ENCODE measurements around the gene BCAS4. TPM values are rescaled to one million over a fixed set of nuclear protein-coding genes. Genes with fewer than 3 reads are reported as not detected.

The BCAS4 gene
- total RNA-seq, 1 experiment from 2014 or later: 13.5 TPM

DNA sequence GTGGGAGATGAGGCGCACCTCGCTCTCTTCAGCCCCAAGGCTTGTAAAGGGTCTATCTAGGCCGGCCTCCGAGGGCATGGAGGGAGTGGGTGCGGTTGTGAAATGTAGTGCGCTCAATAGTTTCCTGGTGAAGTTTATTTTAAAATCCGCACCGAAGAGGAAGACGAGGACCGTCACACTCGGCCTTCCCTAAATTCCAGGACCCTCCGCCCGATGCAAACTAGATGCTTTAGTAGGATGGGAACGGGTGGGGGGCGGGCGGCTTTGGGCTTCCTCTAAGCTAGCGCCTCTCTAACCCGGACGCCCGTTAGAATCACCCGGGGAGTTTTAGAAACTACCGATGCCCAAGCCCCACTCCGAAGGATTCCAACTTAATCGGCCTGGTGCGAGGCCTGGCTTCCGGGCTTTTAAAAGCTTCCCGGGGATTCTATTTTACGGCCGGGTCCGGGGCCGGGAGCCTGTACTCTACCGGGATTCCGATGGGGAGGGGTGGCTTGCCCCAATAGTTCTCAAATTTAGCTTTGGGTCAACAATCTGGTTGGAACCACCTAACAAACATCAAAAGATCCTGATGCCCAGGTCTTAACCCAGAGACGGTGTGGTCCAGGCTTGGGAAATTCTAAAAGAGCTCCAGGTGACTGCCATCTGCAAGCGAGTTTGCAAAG is 548 bp upstream of the BCAS4 start:
- Mint-ChIP-seq H3K27ac (ENCODE audit: unreplicated experiment) (no peak overlapping the region), H3K36me3 (ENCODE audit: insufficient read depth, unreplicated experiment) (peaks cover 20% of the 10 kb centered on the region), H3K9me3 (ENCODE audit: low read depth, unreplicated experiment) (no peaks in the 10 kb centered on the region), H3K4me3 (ENCODE audit: low read depth, unreplicated experiment) (peak overlapping the region; percentile 71), H3K27me3 (ENCODE audit: unreplicated experiment) (no peaks in the 10 kb centered on the region), H3K4me1 (ENCODE audit: low read depth, unreplicated experiment) (peaks cover 19% of the 10 kb centered on the region)
- intact Hi-C loops (cut with micrococcal nuclease; ENCODE audit: unreplicated experiment): loop anchor here (1.0 kb wide), 1 partner anchor 135 kb away; no protein-coding TSS in a partner anchor
- BruUV-seq (replicated peaks): no TSS peak
- DNase-seq: no peak
- TF ChIP-seq, protein P1, sequence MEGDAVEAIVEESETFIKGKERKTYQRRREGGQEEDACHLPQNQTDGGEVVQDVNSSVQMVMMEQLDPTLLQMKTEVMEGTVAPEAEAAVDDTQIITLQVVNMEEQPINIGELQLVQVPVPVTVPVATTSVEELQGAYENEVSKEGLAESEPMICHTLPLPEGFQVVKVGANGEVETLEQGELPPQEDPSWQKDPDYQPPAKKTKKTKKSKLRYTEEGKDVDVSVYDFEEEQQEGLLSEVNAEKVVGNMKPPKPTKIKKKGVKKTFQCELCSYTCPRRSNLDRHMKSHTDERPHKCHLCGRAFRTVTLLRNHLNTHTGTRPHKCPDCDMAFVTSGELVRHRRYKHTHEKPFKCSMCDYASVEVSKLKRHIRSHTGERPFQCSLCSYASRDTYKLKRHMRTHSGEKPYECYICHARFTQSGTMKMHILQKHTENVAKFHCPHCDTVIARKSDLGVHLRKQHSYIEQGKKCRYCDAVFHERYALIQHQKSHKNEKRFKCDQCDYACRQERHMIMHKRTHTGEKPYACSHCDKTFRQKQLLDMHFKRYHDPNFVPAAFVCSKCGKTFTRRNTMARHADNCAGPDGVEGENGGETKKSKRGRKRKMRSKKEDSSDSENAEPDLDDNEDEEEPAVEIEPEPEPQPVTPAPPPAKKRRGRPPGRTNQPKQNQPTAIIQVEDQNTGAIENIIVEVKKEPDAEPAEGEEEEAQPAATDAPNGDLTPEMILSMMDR (IDR thresholded peaks at IDR 0.05; ENCODE audit: unreplicated experiment): no peak
- CTCF ChIA-PET: interaction anchor here (0.5 to 2.1 kb wide), 35 partner anchors 8 to 516 kb away, joined by 3 to 28 read pairs (median 4); partner anchors contain the start of genes ADNP, DPM1 and MOCS3

DNA sequence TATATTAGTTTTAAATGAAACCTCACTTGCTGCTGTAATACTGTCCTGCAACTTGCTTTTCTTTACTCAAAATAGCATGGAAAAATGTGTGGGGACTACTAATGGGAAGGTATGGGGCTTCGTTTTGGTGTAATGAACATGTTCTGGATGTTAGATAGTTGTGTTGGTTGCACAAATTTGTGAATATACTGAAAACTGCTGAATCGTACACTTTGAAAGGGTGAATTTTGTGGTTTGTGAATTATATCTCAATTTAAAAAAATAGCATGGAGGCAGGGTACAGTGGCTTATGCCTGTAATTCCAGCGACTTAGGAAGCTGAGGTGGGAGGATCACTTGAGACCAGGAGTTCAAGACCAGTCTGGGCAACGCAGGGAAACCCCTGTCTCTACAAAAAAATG is 2.3 kb downstream of the BCAS4 start:
- H3K4me3 Mint-ChIP-seq (ENCODE audit: low read depth, unreplicated experiment): no peak overlapping the region
- no peak for DNase-seq
- no peaks in the 10 kb centered on the region for H3K4me1 Mint-ChIP-seq (ENCODE audit: low read depth, unreplicated experiment)
- intact Hi-C loops (cut with micrococcal nuclease; ENCODE audit: unreplicated experiment): no loop called here
- TF ChIP-seq, protein P1 (IDR thresholded peaks at IDR 0.05; ENCODE audit: unreplicated experiment): no peak
- H3K9me3 Mint-ChIP-seq (ENCODE audit: low read depth, unreplicated experiment): no peaks in the 10 kb centered on the region
- H3K36me3 Mint-ChIP-seq (ENCODE audit: insufficient read depth, unreplicated experiment): peaks cover 14% of the 10 kb centered on the region
- TSS peak; percentile 46 for BruUV-seq (replicated peaks)
- H3K27ac Mint-ChIP-seq (ENCODE audit: unreplicated experiment): no peak overlapping the region
- no peaks in the 10 kb centered on the region for H3K27me3 Mint-ChIP-seq (ENCODE audit: unreplicated experiment)
- CTCF ChIA-PET: no interaction called here

DNA sequence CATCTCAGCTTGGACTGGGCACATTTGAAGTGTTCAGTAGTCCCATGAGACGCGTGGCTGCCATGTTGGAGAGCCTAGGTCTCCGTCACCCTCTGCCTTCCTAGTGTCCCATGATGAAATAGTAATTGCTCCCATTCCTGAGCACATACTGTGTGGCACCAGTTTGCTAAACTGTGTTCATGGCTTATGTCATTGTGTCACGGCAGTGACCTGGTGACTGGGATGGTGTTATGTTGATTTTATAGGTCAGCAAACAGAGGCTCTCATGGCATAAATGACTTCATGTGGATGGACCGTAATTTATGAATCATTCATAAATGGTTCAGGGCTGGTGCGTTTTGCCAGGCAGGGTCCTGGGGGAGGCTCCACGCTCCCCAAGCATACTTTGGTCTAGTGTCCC is 3.8 kb downstream of the BCAS4 start:
- no peak overlapping the region for H3K27ac Mint-ChIP-seq (ENCODE audit: unreplicated experiment)
- CTCF ChIA-PET: interaction anchor here (0.6 kb wide), 1 partner anchor 60 kb away, joined by 3 read pairs; no protein-coding TSS in a partner anchor

DNA sequence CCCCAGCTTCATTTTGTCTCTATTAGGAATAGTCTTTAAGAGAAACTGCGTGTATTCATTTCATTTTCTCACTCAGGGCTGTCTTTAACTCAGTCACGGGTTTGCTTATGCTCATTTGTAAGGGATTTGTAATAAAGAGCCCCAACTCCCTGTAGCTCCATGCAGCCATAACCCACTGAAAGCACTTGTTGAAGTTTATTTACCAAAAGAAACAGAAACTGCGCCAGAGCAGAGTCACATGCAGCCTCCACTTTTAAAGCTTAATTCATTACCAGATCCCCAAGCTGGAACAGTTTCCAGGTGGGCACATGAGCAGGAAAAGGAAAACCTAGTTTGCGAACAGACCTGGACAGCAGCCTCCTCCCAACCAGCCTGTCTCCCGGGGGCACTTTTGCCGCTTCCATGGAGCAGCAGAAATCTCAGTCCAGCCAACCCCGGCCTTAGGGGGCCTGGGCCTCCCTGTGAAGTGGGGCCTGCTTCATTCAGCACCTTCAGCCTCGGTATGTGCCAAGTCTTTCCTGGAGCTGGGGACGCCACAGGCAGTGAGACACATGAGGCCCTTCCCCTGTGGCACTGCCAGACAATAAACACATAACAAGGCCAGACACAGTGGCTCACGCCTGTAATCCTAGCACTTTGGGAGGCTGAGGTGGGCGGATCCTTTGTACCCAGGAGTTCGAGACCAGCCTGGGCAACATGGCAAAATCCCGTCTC is 4.5 kb downstream of the BCAS4 start:
- CTCF ChIA-PET: interaction anchor here (0.6 kb wide), 1 partner anchor 59 kb away, joined by 3 read pairs; no protein-coding TSS in a partner anchor
- H3K4me1 Mint-ChIP-seq (ENCODE audit: low read depth, unreplicated experiment): no peaks in the 10 kb centered on the region
- H3K27me3 Mint-ChIP-seq (ENCODE audit: unreplicated experiment): no peaks in the 10 kb centered on the region
- intact Hi-C loops (cut with micrococcal nuclease; ENCODE audit: unreplicated experiment): no loop called here
- peaks cover 10% of the 10 kb centered on the region for H3K36me3 Mint-ChIP-seq (ENCODE audit: insufficient read depth, unreplicated experiment)
- no TSS peak for BruUV-seq (replicated peaks)
- TF ChIP-seq, protein P1 (IDR thresholded peaks at IDR 0.05; ENCODE audit: unreplicated experiment): no peak
- no peak overlapping the region for H3K27ac Mint-ChIP-seq (ENCODE audit: unreplicated experiment)
- no peak overlapping the region for H3K4me3 Mint-ChIP-seq (ENCODE audit: low read depth, unreplicated experiment)
- no peak for DNase-seq
- no peaks in the 10 kb centered on the region for H3K9me3 Mint-ChIP-seq (ENCODE audit: low read depth, unreplicated experiment)

More for the DNA sequence above, 3.8 kb downstream of the BCAS4 start:
- Mint-ChIP-seq H3K27me3 (ENCODE audit: unreplicated experiment) (no peaks in the 10 kb centered on the region), H3K4me3 (ENCODE audit: low read depth, unreplicated experiment) (no peak overlapping the region), H3K36me3 (ENCODE audit: insufficient read depth, unreplicated experiment) (peaks cover 10% of the 10 kb centered on the region), H3K4me1 (ENCODE audit: low read depth, unreplicated experiment) (no peaks in the 10 kb centered on the region), H3K9me3 (ENCODE audit: low read depth, unreplicated experiment) (no peaks in the 10 kb centered on the region)
- BruUV-seq (replicated peaks): no TSS peak
- TF ChIP-seq, protein P1 (IDR thresholded peaks at IDR 0.05; ENCODE audit: unreplicated experiment): no peak
- no peak for DNase-seq
- intact Hi-C loops (cut with micrococcal nuclease; ENCODE audit: unreplicated experiment): no loop called here

All from Calu3 (cell line).